Dermis blood vessel endothelial cell (primary cell): ENCODE data around the gene NARS2. TPM values are rescaled to one million over a fixed set of nuclear protein-coding genes. Genes with fewer than 3 reads are reported as not detected.
A peak's percentile ranks its signal among the peaks of the same experiment; 100 is the strongest.
"Not testable (repeated sequence)": the region's sequence is repeated elsewhere in the genome, so short reads cannot be mapped to it uniquely, and the experiment has no call there.

Experiments
- DNase-seq: peaks from one replicate; pipeline ENCODE4 v3.0.0; 2010
- total RNA-seq: library from RNA; depleted of rRNA; stranded (reverse); fragments of >200 nt; gene quantifications from 2 replicates; pipeline ENCODE4 v1.2.3, GENCODE V29; 2014

The NARS2 gene
- total RNA-seq, 1 donor from 2014 or later: 15.5 TPM

- no peak for DNase-seq
Observed at GRCh38 chr11:78472905-78473304, 101.8 kb downstream of the NARS2 start.

GRCh38 chr11:78472382-78472781 is 102.3 kb downstream of the NARS2 start:
- no peak for DNase-seq

- no peak for DNase-seq
Observed at GRCh38 chr11:78470861-78471442, 103.7 kb downstream of the NARS2 start.

DNA sequence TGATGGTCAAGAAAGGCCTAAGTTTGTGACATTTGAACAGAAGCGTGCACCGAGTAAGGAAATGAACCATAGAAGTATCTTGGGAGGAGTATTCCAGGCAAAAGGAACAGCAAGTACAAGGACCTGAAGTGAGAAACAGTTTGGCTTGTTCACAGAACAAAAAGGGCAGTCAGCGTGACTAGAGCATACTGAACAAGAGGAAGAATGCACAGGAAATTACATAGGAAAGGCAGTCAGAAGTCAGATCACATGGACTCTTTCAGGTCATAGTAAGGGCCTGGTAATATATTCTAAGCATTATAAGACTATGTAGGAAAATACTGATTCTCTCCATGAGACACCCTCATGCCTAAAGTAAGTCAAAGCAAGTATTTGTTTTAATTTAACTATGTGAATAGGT is 104.8 kb downstream of the NARS2 start:
- peak; percentile 70 for DNase-seq

DNA sequence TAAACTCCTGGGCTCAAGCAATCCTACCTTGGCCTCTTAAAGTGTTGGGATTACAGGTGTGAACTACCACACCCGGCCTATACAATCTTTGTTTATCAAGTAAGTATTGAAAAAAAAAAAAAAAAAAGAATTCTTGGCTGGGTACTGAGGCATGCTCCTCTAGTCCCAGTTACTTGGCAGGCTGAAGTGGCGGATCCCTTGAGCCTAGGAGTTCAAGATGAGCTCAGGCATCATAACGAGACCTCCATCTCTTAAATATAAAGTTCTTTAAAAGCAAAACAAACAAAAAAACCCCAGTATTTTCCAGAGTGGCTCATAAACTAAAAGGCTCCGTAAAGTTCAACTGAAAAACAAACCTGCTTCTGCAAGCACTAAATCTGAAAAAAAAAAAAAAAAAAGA is 106.7 kb downstream of the NARS2 start:
- DNase-seq: no peak

GRCh38 chr11:78467370-78467769 is 107.3 kb downstream of the NARS2 start:
- DNase-seq: no peak

DNA sequence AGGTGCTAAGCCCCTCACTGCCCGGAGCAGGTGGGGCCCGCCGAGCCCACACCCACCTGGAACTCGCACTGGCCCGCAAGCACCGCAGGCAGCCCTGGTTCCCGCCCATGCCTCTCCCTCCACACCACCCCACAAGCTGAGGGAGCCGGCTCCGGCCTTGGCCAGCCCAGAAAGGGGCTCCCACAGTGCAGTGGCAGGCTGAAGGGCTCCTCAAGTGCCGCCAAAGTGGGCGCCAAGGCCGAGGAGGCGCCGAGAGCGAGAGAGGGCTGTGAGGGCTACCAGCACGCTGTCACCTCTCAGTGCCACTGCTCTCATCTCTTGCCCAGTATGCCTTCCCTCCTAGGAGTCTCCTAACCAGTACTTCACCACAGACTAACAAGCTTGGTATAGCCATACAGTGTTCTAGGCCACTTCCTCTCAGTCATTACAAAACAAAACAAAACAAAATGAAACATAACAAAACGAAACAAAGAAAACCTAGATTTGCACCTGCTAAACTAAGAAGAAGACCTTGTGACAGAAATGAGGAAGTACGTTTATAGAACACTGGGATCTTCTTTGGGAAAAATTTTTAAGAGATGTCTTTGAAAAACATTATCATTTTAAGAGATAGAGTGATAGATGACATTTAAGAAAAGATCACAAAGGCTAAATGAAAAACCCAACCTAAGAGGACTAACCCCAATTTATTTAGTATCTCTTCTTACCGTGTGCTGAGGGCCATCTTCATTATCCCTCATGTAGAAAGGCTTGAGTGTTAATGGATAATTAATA is 109.3 kb downstream of the NARS2 start:
- DNase-seq: no peak

GRCh38 chr11:78464787-78465168 is 109.9 kb downstream of the NARS2 start:
- DNase-seq: not testable (repeated sequence)

DNA sequence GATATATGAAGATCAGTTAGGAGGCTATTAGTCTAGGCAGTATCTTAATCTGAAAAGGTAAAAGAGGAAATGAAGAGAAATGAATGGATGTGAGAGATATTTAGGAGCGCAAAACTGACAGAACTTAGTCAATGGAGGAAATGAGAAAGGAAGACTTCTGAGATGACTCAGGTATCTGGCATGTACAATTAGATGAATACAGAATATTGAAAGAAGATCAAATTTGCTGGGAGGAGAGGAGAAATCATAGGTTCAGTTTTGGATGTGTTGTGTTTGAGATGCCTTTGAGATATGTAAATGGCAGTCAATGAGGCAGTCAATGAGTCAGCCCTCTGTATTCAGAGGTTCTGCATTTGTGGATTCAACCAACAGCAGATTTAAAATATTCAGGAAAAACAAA is 114.2 kb downstream of the NARS2 start:
- peak; percentile 35 for DNase-seq

GRCh38 chr11:78459738-78460137 is 114.9 kb downstream of the NARS2 start:
- peak; percentile 12 for DNase-seq

DNA sequence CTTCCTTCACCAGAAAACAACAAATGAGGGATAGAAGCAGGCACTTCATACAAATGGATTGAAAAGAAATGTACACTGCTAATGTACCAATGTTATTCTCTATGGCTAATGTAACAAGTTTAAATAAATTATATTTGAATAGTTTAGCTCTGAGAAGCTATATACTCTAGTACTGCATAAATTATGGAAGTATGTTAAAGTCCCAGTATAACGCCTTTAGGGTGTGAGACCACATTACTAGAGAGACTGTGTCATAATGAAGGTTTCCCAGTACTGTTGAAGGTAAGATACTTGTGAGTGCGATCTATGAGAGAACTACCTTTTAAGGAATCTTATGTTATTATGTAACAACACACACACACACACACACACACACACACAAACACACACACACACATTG is 117.2 kb downstream of the NARS2 start:
- DNase-seq: no peak

- DNase-seq: no peak
Observed at GRCh38 chr11:78453140-78453935, 121.3 kb downstream of the NARS2 start.

- peak; percentile 25 for DNase-seq
Observed at GRCh38 chr11:78451371-78452150, 123.1 kb downstream of the NARS2 start.

- DNase-seq: no peak
Observed at GRCh38 chr11:78450866-78451265, 123.8 kb downstream of the NARS2 start.

DNA sequence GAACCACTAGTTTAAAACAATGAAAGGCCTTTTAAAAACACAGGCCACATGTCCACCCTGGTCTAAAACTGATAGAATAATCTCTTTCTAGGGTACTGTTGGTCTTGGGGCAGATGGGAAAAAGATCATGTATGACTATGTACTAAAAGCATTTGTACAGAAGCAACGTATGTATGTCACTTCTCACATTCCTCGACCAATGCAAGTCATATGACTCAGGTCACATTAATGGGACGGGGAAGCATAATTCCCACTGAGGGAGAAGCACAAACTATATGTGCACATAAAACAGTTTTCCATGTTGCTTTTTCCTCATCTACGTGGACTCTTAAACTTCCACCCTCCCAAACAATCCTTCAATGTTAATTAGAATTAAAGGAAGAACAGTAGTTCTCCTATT is 124.8 kb downstream of the NARS2 start:
- DNase-seq: no peak

DNA sequence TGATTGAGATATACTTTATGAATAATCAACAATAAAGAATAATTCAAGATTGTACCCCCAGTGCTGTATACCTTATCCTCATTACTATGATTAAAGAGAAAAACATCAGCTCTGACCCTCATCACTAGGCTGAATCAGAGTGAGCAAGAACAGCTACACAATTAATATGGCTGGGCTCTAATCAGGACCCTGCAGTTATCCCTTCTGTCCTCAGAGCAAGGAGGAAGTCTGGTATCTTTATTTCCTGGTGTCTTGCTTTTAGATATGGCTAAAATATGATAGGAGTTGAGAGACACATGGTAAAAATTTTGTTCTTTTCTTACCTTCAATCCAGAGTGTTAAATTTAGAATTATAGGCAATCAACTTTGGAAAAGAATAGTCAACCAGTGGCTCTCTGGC is 128.5 kb downstream of the NARS2 start:
- DNase-seq: no peak

GRCh38 chr11:78444726-78445125 is 129.9 kb downstream of the NARS2 start:
- DNase-seq: no peak

GRCh38 chr11:78441956-78442355 is 132.7 kb downstream of the NARS2 start:
- DNase-seq: no peak

GRCh38 chr11:78438298-78438975 is 136.2 kb downstream of the NARS2 start:
- no peak for DNase-seq

GRCh38 chr11:78432956-78433355 is 141.7 kb downstream of the NARS2 start:
- no peak for DNase-seq

DNA sequence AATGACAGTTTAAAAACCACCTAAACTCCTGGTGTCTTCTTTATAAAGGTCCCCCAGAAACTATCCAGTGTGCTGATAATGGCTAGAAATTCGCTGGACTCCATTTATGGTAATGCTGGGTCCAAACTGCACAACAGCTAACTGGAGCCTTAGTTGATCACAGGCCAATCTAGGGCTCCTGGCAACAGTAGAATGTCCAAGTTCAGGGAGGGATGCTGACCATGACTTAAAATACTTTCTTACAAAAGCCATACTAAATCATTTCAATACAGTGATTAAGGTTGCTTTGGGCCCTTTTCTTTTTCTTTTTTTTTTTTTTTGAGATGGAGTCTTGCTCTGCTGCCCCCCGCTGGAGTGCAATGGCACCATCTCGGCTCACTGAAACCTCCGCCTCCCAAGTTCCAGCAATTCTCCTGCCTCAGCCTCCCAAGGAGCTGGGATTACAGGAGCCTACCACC is 142.6 kb downstream of the NARS2 start:
- DNase-seq: peak; percentile 51

GRCh38 chr11:78429660-78430059 is 145.0 kb downstream of the NARS2 start:
- DNase-seq: no peak
